ENCODE results near the gene GGA1. TPM values are rescaled to one million over a fixed set of nuclear protein-coding genes. Genes with fewer than 3 reads are reported as not detected.

The GGA1 gene
- total RNA-seq, 2 donors from 2014 or later, result 45.7 to 90.2 TPM

DNA sequence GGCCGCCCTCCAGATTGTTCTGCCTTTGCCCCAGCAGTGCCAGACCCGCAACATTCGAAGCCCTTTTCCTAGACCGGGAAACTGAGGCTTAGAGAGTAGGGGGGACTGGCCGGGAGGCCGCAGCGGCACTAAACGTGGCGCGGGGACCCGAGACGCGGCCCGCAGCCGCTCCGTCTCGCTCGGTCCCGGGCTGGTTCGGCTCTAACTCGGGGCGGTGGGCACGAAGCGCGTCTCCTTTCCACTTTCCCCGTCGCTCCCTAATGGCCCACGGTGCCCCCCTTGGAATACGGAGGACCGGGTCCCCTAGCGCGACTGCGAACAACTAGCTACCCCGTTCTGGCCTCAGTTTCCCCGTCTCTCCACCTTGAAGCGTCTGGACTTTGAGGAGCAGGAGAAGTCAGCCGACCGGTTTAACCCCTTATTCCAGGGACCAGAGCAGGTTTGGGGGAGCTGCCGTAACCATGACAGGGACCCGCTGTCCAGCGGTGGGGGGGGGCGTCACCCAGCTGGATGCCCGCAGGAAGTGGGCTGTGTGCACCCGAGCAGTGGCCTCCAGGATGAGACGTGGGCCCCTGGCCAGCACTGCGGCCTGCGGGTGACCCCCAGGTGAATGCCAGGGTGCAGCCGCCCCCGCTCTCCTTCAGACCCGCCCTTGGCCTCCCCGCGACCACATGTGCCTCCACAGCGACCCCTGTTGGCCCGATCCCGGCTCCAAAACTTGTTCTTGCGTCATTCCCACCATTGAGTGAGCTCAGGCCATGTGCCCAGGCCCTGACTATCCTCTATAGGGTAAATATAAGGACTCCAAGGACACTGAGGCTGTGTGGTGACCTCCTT is 47.2 kb upstream of the GGA1 start:
- intact Hi-C loops (cut with DNase I), result no loop called here
- peak; percentile 99 for DNase-seq
- peaks cover 27% of the 10 kb centered on the region for H3K4me1 ChIP-seq

DNA sequence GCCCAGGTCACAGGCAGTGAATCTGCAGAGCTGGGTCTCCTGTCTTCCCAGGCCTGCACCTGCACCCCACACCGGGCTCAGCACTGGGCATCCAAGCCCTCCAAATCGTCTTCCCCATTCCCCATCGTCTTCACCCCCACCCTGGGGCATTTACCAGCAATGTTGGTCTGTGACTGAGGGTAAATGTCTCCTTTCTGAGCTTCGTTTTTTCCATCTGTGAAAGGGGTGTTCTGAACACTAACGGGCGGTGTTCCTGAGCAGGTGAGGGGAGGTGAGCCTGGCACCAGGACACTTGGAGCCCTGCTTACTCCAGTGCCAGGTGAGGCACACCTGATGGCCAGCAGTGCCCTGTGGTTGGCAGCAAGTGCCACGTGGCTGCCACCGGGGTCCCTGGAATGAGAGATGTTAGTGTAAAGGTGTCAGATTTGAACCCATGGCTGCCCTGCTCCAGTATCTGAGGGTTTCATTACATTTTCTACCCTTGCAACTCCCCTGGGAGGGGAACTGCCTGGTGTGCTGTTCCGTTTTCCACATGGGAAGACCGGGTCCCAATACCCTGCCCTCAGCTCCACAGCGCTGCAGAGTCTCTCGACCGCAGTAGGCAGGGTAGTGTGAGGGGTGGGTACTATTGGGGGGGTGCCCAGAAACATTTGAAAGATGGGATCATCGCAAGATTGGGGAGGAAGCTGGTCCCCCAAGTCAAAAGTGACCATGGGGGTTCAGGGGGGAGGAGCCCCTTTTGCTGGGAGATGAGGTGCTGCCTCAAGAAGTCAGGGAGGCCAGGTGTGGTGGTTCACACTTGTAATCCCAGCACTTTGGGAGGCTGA is 46.4 kb upstream of the GGA1 start:
- TF ChIP-seq CTCF (IDR thresholded peaks at IDR 0.05), result no peak
- H3K9ac ChIP-seq (ENCODE audit: low read depth in 2 of 2, low read length in 2 of 2), result peak overlapping the region; percentile 91 to 99

More for the DNA sequence above, 47.2 kb upstream of the GGA1 start:
- Histone ChIP-seq H3K27me3 (no peaks in the 10 kb centered on the region), H3K9ac (ENCODE audit: low read depth in 2 of 2, low read length in 2 of 2) (peak overlapping the region; percentile 91 to 99), H3K36me3 (peaks cover 3% of the 10 kb centered on the region), H3K9me3 (no peaks in the 10 kb centered on the region), H3K27ac (peak overlapping the region; percentile 94), H3K4me3 (peak overlapping the region; percentile 71)
- TF ChIP-seq CTCF (IDR thresholded peaks at IDR 0.05), result peak; percentile 76

GRCh38 chr22:37563153-37564081 is 45.2 kb upstream of the GGA1 start:
- Histone ChIP-seq H3K27ac (peak overlapping the region; percentile 94), H3K4me3 (no peak overlapping the region), H3K9me3 (no peaks in the 10 kb centered on the region), H3K4me1 (peaks cover 34% of the 10 kb centered on the region), H3K27me3 (no peaks in the 10 kb centered on the region), H3K36me3 (peaks cover 3% of the 10 kb centered on the region), H3K9ac (ENCODE audit: low read depth in 2 of 2, low read length in 2 of 2) (peak overlapping the region; percentile 39 to 99)
- peak; percentile 84 for DNase-seq
- intact Hi-C loops (cut with DNase I), result no loop called here
- TF ChIP-seq CTCF (IDR thresholded peaks at IDR 0.05), result no peak

More for the DNA sequence above, 46.4 kb upstream of the GGA1 start:
- H3K27me3 ChIP-seq, result no peaks in the 10 kb centered on the region
- peak overlapping the region; percentile 71 for H3K4me3 ChIP-seq
- peak overlapping the region; percentile 94 for H3K27ac ChIP-seq
- peaks cover 3% of the 10 kb centered on the region for H3K36me3 ChIP-seq
- H3K9me3 ChIP-seq, result no peaks in the 10 kb centered on the region
- peaks cover 34% of the 10 kb centered on the region for H3K4me1 ChIP-seq
- no peak for DNase-seq
- intact Hi-C loops (cut with DNase I), result no loop called here

DNA sequence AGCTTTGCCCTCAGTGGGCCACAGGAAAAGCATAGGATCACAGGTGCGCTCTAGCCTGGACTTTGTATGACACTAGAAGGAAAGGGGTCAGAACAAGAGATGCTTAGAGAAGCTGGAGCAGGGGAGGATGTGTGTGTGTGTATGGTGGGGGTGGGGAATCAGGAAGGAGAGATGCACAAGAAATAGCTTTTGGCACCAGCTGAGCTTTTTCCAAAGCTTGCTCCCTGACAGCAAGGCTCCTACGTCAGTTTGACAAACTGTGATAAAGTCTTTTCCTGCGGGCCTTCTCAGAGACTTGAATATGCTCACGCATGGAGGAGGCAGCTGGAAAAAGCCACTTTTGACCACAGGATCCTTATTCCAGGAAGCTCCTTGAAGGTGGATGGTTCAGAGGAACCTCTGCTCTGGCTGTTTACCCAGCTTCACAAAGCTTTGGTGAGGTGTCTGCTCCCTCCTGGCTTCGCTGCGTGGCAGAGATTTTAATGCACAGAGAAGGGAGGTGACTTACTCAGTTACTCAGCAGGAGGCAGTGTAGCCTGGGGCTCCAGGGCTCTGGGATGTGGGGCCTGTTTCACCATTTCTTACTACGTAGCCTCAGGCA is 44.4 kb upstream of the GGA1 start:
- intact Hi-C loops (cut with DNase I), result no loop called here
- no peak overlapping the region for H3K4me3 ChIP-seq
- peaks cover 38% of the 10 kb centered on the region for H3K4me1 ChIP-seq
- peak overlapping the region; percentile 39 to 99 for H3K9ac ChIP-seq (ENCODE audit: low read depth in 2 of 2, low read length in 2 of 2)
- H3K36me3 ChIP-seq, result peaks cover 3% of the 10 kb centered on the region
- peak overlapping the region; percentile 94 for H3K27ac ChIP-seq
- H3K9me3 ChIP-seq, result no peaks in the 10 kb centered on the region
- DNase-seq, result no peak
- H3K27me3 ChIP-seq, result no peaks in the 10 kb centered on the region
- peak; percentile 9 for TF ChIP-seq CTCF (IDR thresholded peaks at IDR 0.05)
